Stimulated activated CD8-positive, alpha-beta memory T cell treated with anti-CD3 and anti-CD28 coated beads, Interleukin-15, amount 100 ng/mL, for 48 hours (primary cell): ENCODE measurements around the gene LY9.

ENCODE experiments used
- DNase-seq, 2 donors: peaks; one replicate each; pipeline ENCODE4 v3.0.0-alpha.2; 2020; ENCODE audit warnings: low read depth in 2 of 2

Gene LY9

DNA sequence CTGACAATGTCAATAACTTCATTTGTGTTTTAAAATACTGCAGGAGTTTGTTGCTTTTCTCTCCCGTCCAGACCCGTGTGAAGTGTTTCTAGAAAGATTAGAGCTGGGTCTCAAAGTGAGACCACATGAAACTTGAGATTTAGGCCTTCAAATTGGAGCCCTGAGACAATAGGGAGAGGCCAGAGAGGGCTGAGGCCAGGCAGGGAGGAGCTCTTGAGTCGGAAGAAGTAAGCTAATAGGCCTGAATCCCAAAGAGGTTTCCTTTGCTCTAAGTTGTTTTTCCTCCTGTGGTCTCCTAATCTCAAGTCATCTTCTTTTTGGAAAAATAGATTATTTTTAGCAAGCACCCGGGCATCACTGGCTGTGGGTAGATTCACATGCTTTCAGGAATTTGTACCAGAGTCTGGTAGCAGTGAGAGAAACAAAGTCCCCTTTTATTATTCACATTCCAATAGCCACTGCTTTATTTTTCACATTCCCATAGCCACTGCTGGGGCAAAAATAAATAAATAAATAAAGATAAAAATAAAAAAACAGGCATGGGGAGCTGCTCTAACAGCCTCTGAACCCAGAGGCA lies 41.1 kb downstream of the LY9 start:
- DNase-seq: no peak

DNA sequence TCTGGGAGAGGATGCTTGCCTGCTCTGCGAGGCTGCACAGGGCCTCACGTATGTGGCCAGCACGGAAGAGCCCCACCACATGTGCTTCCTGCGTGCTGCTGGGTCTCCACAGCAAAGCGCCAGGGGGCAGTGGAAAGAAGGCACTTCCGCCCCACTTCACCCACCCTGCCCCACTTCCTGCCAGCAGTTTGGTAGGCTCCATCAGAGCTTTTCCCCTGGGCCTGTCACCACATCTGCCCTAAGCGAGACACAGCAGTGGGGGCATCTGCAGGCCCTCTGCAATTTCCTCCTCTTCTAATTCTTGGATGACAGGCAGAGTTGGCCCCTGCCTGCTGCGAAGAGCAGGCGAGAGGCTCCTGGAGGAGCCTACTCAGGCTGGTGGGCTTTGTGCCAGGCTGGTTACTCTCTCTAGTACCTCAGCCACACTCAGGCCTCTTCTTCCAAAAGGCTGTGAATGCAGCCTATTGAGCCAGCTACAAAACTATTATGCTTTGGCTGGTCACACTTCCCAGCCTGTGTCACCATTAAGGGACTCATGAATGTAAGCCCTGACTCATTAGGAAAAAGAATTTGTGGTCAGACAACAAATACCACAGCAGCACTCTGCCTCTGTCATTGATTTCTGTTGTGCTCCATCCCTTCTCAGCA lies 41.7 kb downstream of the LY9 start:
- DNase-seq: peak; percentile 72 to 79

DNA sequence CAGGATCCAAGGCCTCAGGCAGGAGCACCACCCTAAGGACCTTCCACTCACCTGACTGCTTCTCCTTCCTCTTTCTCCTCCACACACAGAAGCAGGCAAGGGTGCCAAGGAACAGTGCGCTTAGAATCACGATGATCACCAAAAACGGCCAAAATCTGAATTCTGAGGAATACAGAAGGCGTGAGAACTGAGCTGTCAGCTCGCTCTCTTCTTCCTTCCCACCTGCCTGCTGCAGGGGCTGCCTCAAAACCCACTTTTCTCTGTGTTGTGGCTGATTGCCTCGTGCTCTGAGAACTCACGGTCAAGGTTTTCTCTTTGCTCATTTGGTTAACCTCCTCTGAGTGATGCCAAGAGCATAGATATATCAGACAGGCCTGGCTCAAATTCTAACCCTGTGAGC lies 42.9 kb downstream of the LY9 start:
- DNase-seq: no peak

DNA sequence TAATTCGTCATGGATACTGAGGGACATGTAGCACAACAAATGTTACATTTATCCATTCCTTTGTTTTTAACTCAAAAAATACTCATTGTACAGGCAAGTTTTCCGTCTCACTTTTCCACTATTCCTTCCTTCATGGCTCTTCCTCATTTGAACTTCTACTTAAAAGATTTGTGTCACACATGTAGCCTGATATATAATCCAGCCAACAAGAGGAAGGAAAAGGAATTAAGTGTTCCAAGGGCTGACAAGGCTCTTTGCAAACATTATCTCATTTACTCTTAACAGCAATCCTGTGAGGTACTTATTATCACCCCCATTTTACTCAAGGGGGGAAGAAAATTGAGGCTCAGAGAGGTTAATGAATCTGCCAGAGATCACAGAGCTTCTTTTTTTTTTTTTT lies 43.8 kb downstream of the LY9 start:
- DNase-seq: no peak

DNA sequence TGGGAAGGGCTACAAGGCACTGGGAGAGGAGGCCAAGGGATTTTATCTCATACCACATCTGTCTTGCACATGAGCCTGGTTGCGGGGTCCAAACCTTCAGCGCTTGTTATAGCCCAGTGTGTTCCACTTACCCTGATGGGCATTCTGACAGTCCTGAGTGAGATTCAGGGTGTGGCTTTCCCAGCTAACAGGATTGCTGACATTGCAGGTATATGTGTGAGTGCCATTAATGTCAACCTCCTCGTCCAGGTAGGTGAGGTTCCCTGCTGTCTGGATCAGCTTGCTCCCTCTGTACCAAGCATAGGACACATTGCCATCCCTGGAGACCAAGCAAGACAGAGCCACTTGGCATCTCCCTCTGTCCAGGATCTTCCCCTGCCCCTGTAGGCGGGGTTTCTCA lies 45.1 kb downstream of the LY9 start:
- no peak for DNase-seq

DNA sequence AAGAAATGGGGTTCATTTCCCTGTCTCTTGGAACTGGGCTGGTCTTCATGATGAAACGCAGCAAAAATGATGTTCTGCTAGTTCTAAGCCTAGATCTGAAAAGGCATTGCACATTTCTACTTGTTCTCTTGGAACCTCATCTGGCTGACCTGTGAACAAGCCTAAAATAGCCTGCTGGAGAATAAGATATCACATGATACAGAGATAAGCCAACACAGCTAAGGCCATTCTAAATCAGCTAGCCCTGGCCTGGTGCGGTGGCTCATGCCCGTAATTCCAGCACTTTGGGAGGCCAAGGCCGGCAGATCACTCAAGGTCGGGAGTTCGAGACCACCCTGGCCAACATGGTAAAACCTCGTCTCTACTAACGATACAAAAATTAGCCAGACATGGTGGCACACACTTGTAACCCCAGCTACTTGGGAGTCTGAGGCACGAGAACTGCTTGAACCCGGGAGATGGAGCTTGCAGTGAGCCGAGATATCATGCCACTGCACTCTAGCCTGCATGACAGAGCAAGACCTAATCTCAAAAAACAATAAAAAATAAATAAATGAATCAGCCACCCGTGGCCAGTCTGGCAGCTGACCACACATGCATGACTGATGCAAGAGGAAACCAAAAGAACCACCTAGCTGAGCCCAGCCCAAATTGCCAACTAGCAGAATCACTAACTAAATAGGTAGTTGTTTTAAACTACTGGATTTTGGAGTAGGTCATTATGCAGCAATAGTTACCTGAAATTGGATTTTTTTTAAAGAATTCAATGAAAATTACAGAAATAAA lies 48.7 kb downstream of the LY9 start:
- DNase-seq: no peak

DNA sequence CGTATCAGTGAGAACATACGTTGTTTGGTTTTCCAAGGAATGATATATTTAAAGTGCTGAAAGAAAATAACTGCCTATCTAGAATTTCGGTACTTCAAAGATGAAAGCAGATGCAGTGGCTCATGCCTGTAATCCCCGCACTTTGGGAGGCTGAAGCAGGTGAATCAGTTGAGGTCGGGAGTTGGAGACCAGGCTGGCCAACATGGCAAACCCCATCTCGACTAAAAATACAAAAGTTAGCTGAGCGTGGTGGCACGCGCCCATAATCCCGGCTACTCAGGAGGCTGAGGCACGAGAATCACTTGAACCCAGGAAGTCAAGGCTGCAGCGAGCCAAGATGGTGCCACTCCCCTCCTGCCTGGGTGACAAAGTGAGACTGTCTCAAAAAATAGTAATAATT lies 50.3 kb downstream of the LY9 start:
- DNase-seq: no peak

DNA sequence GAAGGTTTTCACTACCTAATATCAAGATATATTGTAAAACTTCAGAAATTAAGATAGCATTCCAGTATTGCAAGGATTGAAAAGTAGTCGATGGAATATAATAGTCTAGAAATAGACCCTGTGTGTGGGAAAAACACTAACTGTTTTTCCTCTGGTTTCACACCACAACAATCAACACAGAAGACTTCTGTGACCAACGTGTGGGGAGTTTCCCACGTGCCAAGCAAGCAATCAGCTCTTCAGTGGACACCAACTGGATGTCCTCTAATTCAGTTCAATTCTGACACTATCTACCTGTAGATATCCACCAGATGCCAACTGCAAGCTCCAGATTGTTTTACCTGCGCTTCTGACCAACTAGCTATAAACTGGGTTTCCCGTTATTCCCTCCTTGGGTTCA lies 54.6 kb downstream of the LY9 start:
- no peak for DNase-seq

DNA sequence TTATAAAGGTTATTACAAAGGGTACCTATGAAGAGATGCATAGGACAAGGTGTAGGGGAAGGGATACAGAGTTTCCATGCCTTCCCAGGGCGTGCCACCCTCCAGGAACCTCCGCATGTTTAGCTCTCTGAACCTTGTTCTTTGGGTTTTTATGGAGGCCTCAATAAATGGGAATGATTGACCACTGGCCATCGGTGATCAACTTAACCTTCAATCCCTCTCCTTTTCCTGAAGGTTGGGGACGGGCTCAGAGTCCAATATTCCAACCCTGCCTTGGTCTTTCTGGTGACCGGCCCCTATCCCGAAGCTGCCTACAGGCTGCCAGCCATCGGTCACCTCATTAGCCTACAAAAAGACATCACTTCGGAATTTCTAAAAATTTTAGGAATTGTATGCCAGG lies 55.0 kb downstream of the LY9 start:
- no peak for DNase-seq

DNA sequence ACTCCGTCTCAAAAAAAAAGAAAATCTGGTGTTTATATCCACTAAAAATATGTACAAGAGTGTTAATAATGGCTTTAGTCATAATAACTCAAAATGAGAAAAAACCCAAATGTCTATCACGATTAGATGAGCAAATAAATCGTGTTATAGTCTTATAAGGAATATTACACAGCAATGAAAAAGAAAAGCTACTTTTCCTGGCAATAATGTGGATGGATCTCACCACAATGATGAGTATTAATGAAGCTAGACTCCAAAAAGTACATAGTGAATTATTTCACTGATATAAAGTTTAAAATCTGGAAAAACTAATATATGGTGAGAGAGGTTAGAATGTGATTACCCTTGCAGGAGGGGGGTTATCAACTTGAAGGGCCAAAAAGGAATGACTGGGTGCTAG lies 57.0 kb downstream of the LY9 start:
- DNase-seq: no peak

DNA sequence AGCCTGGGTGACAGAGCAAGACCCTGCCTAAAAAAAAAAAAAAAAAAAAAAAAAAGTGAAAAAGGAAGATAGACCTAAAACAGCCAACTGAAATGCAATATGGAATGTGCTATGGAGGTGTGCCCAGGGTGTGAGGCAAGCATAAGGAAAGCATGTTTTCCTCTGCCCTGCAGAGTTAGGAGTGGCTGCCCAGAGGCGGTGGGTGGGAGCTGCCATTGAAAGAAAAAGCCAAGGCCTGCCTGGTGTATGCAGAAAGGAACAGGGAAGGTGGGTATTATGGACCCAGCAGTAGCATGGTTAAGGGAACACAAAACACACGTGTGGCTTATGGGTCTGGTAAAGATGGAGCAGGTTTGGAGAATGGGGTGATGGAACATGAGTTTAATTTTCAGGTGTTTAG lies 57.8 kb downstream of the LY9 start:
- DNase-seq: no peak

DNA sequence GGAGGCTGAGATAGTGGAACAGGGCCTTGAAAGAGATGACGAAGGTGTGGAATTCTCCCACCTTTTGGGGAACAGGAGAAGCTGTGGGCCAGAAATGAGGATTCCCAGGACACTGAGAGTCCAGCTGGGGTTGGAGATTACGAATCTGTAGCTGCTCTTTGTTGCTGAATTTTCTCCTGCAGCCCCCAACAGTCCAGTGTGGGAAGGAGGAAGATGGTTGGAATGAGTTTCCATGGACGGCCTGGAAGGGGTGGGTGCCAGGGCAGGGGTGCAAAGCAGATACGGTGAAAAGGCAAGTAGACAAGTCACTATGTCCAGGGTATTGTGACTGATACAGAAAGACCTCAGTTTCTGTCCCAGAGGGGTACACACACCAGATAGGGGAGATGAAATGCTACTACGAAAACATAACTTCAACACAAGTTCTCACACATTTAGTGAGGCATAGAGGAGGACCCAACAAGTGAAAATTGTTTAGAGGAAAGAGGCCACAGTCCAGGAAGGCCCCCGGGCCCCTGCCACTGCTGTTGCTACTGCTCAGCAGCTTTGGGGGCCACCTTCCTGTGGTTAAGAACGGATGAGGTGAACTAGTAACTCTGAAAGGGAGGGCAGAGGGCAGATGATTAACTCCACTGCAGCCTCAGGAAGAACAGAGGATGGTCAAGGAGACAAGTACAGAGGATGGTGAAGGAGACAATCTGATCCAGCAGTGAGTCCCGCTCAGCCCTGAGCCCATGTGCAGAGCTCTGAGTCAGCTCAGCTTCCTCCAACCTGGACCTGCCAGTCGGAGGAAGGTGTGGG lies 59.4 kb downstream of the LY9 start:
- peak in 1 of 2 donors; percentile 20 for DNase-seq

DNA sequence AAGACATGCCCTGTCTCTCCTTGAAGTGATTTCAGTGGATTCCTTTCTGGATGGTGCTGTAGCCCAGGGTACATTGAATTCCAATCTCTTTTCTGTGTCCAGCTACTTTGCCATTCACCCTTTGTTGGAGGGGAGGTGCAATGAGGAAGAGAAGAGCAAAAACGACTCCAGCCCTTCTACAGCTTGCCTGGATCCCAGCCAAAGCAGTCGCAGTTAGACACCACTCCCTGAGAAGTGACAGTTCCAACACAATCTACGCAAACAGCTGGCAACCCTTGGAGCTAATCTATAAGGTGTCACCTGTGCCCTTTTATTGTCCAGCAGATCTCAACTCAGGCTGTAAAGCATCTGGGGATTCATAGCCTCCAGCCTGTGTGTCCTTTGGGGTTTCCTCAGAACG lies 62.1 kb downstream of the LY9 start:
- DNase-seq: no peak

DNA sequence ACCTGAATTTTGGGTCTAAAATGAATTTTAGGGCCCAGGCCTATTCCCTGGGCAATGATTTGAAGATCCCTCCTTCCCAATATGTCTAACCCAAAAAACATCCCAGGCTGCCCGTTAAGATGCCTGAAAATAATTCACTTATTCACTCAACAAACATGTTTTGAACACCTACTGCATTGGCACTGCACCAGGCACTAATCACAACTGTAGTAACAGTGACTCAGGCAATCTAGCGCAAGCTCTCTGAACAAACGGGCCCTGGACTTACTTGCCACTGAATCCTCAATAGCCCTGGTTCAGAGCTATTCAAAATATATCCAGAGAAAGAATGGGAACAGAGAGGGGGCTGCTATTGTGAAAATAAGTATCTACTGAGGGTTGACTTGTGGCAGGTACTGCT lies 62.5 kb downstream of the LY9 start:
- no peak for DNase-seq

DNA sequence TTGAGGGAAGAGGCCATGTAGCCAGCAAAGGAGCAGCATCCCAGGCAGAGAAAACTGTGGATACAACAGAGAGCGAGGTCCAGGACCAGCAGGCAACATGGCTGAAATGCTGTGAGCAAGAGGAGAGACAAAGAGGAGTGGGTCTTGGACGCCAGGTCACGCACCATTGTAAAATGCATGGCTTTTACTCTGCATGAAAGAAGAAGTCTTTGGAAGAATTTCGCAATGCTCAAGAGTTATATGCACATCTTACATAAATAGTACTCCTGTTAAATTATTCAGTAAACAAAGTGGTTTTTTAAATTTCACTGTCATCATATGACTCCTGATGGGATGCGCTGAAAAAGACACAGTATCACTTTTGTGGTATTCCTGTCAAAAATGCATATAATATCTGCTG lies 63.2 kb downstream of the LY9 start:
- DNase-seq: no peak

DNA sequence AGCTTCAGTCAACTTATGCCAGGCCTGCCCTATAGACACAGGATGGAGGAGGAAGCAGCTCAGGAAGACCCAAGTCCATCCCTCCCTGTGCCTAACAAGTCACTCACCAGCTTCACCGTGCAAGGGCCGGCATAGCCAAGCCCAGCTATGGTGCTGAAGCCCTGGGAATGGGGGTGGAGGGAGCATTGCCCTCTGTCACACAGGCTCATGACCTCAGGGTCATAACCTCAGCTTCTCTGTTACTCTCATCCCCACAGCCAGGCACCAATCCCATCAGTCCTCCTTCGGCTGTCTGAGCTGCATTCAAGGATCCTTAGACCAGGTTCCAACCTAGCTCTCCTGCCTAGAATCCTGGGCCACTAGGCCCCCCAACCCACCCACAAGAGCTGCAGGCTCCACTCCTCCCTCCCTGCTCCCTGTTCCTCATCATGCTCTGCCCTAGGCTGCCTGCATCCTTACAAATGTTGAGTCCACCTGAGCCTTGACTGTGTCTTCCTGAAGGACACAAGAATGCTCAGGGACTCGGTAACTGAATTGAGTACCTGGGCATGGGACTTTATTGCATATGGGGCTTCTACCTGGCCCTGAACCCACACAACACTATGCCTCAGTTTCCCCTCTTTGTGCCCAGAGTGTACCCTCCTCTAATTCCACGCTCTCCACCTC lies 65.0 kb downstream of the LY9 start:
- DNase-seq: no peak

DNA sequence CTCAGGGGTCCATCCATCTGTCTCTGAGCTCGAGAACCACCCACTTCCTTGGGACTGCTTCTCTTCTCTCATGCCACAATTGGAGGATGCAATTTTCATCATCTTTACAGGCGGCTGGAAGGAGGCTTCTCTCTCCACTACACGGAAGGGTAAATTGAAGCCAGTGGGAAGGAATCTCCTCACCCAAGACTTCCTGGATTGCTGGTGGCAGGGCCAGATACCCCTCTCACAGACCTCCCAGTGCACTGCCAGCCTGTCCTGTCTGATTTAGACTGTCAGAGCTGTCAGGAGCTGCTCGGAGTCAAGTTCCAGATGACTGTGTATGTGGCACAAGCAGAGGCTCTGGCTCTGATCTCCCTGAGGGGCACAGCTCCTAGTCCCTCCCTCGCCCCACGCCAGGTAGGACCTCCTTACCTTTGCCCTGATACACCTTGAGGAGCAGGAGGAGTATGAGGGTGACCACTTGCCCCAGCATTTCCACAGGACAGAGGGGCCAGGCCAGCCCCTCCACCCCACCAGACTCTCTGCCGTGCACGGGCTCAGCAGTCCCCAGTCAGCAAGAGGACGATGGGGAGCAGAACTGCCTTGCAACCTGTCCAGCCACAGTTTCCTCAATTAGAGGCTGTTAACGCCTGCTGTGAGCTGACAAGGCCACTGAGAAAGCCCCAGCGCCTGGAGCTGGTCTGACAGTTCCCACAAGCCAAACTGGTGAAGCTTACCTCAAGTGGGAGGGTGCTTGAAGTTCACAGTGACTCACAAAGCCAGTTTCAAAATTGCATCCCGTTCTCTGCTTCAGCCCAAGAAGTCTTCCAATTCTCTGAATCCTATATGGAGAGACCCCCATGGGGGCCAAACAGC lies 66.5 kb downstream of the LY9 start, which contains the start of gene CD244:
CD244 (minus strand) TSS at position 685 of the 858 bp plus-strand sequence; CDS start at position 475, 210 bp downstream.
- peak; percentile 52 to 75 for DNase-seq

DNA sequence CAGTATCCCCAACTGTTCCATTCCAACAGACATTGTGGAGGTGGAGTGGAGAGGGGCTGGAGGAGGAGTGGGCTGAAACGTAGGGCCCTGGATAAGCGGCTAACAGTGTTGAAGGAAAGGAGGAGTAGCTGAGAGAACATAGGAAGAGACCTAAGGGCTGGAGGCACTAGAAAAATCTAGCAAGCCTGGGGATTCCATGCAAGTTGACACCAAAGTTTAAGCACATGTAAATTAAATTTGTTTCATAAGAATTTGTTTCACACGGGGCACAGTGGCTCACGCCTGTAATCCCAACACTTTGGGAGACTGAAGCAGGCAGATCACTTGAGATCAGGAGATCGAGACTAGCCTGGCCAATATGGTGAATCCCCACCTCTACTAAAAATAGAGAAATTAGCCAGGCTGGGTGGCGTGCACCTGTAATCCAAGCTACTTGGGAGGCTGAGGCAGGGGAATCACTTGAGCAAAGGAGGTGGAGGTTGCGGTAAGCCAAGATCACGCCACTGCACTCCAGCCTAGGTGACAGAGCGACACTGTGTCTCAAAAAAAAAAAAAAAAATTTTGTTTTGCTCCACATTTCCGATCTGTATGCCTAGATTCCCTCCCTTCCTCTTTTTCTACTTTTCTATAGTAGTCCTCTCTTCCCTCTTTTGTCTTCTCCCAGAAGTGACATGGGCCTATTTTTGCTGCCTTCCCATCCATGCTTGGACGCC lies 67.2 kb downstream of the LY9 start:
- no peak for DNase-seq

DNA sequence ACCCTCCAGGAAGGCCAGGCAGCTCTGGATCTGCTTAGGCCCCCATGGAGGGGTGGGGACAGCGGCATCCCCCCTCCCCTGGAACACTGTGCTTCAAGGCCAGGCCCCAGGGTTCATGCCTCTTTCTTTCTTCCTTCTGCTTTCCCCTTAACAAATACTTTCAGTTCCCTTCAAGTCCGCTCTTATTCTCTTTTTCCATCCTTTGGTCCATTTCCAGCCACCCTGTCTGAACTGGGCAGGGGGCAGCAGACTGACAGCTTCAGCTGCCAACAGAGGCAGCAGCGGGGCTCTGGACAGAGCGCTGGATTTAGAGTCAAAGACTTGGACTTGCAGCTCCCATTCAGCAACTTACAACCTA lies 67.8 kb downstream of the LY9 start:
- no peak for DNase-seq

DNA sequence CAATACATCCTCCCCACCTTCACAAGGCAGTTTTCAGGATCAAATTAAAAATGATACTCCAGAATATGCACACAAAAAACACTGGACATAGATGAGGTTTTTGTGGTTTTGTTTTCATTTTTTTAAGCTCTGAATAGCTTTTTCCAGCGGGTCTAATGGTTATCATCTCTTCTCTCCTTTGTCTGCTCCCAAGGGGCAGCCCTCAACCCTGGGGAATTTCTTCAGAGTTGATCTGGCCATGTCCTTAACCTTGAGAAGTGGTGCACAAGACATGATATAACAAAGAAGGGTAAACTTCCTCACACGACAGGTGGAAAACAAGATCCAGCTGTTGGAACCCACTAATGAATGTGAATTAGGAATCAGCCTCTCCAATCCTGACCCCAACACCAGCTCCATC lies 68.2 kb downstream of the LY9 start:
- no peak for DNase-seq
